NCI-H146 treated with DMSO at 0.1 percent for 48 hours (cell line): ENCODE data around the gene ST3GAL6.
"Not testable (repeated sequence)": the region's sequence is repeated elsewhere in the genome, so short reads cannot be mapped to it uniquely, and the experiment has no call there.

Source experiments
- DNase-seq: peaks from one replicate; lab custom pipeline; 2025; ENCODE audit not compliant: unreplicated experiment; lab: John Stamatoyannopoulos, UW

Gene ST3GAL6

GRCh38 chr3:98799479-98799878, 36.3 kb downstream of the ST3GAL6 start:
- DNase-seq = no peak

GRCh38 chr3:98800401-98800800, 37.3 kb downstream of the ST3GAL6 start:
- DNase-seq = no peak

GRCh38 chr3:98801043-98801747, 38.1 kb downstream of the ST3GAL6 start:
- DNase-seq = no peak

- no peak for DNase-seq
These were observed 42.4 kb downstream of the ST3GAL6 start for GRCh38 chr3:98805571-98805970.

- no peak for DNase-seq
These were observed 43.4 kb downstream of the ST3GAL6 start for GRCh38 chr3:98806521-98806920.

- DNase-seq = no peak
These were observed 43.9 kb downstream of the ST3GAL6 start for GRCh38 chr3:98807011-98807410.

- no peak for DNase-seq
These were observed 44.4 kb downstream of the ST3GAL6 start for GRCh38 chr3:98807561-98807960.

GRCh38 chr3:98808071-98808470, 44.9 kb downstream of the ST3GAL6 start:
- no peak for DNase-seq

- no peak for DNase-seq
These were observed 46.4 kb downstream of the ST3GAL6 start for GRCh38 chr3:98809557-98809956.

- DNase-seq = no peak
These were observed 47.9 kb downstream of the ST3GAL6 start for GRCh38 chr3:98811048-98811447.

GRCh38 chr3:98812851-98813374, 49.8 kb downstream of the ST3GAL6 start:
- no peak for DNase-seq

- no peak for DNase-seq
These were observed 51.8 kb downstream of the ST3GAL6 start for GRCh38 chr3:98814817-98815420.

GRCh38 chr3:98817547-98818041, 54.5 kb downstream of the ST3GAL6 start:
- peak; percentile 8 for DNase-seq

- no peak for DNase-seq
These were observed 57.9 kb downstream of the ST3GAL6 start for GRCh38 chr3:98821063-98821462.

- no peak for DNase-seq
These were observed 60.7 kb downstream of the ST3GAL6 start for GRCh38 chr3:98823791-98824190.

- DNase-seq = no peak
These were observed 61.1 kb downstream of the ST3GAL6 start for GRCh38 chr3:98824256-98824655.

GRCh38 chr3:98826126-98826525, 63.0 kb downstream of the ST3GAL6 start:
- DNase-seq = no peak

- no peak for DNase-seq
These were observed 64.2 kb downstream of the ST3GAL6 start for GRCh38 chr3:98827221-98827920.

GRCh38 chr3:98829246-98829832, 66.2 kb downstream of the ST3GAL6 start:
- no peak for DNase-seq

GRCh38 chr3:98831060-98831459, 67.9 kb downstream of the ST3GAL6 start:
- DNase-seq = not testable (repeated sequence)

- no peak for DNase-seq
These were observed 76.7 kb downstream of the ST3GAL6 start for GRCh38 chr3:98839846-98840245.
